Posterior cingulate gyrus (tissue), 11 donors: ENCODE results near the gene GOLGA8F.
"Not testable (repeated sequence)": the region's sequence is repeated elsewhere in the genome, so short reads cannot be mapped to it uniquely, and the experiment has no call there.

Experiments used
- DNase-seq, 10 donors: peaks; one replicate each; pipeline versions ENCODE4 v3.0.0 to v3.0.0-alpha.2; 2020 to 2021; ENCODE audit warnings: mixed read lengths in 3 of 10
- intact Hi-C: fragments of 100-400 bp; cut with DNase I; formaldehyde crosslinking; loops from one replicate; pipeline ENCODE4 v1.15.1; 2023

Gene GOLGA8F, protein sequence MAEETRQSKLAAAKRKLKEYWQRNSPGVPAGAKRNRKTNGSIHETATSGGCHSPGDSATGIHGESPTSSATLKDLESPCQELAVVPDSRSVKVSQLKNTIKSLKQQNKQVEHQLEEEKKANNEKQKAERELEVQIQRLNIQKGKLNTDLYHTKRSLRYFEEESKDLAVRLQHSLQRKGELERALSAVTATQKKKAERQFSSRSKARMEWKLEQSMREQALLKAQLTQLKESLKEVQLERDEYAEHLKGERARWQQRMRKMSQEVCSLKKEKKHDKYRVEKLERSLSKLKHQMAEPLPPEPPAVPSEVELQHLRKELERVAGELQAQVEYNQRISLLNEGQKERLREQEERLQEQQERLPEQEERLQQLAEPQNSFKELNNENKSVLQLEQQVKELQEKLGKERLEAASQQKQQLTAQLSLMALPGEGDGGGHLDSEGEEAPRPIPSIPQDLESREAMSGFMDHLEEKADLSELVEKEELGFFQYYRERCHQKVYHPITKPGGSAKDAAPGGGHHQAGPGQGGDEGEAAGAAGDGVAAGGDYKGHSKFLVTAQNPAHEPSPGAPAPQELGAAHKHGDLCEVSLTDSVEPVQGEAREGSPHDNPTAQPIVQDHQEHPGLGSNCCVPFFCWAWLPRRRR

DNA sequence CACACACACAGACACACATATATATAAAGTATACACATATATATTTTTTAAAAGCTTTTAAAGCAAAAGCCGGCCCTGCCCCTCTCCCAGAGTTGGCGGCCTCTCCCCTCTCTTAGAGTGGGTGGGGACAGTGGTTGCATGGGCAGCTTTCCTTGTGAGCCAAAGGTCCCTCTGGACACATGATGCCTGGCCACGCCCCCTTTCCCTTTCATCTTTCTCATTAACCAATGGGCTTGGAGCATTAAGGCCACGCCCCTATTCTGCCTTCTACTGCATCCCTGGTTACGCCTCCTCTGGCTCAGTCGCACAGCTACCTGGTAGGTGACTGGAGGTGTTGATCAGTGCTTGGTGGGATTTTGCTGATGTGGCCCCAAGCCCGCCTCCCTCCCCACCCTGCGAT lies at the start of gene GOLGA8F:
Gene GOLGA8F (plus strand): TSS at position 301 of the 400 bp plus-strand sequence. CDS start 98 bp downstream, at position 399.
- intact Hi-C loops, DNase-seq: not testable (repeated sequence)

- intact Hi-C loops, DNase-seq: not testable (repeated sequence)
Measured at GRCh38 chr15:28357984-28358383, 20.5 kb upstream of the GOLGA8F start, which contains the start of gene GOLGA6L24. TSS of gene GOLGA6L24 (minus strand) at chr15:28358084. CDS start at chr15:28358023, 61 bp downstream.

GRCh38 chr15:28365502-28365901 lies 13.0 kb upstream of the GOLGA8F start:
- intact Hi-C loops = not testable (repeated sequence)
- peak in 3 of 10 donors; percentile 7 to 46 (median 18) for DNase-seq

DNA sequence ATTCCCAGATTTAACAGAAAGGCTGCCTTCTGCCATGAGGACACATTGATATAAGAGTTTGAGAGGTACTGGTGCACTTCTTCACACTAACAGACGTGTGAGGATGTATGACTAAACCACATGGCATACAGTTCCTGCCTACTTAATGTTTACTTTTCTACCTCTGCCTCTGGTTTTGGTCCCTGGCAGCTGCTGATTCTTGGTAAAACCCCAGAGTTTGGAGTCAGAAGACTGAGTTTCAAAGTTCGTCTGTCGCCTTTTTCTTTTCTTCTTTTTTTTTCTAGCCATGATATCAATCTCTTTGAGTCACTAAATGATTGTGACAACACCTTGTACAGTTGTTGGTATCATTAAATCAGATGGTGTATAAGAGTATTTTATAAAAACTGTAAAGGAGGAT lies 1.6 kb downstream of the GOLGA8F start:
- intact Hi-C loops, DNase-seq: not testable (repeated sequence)

DNA sequence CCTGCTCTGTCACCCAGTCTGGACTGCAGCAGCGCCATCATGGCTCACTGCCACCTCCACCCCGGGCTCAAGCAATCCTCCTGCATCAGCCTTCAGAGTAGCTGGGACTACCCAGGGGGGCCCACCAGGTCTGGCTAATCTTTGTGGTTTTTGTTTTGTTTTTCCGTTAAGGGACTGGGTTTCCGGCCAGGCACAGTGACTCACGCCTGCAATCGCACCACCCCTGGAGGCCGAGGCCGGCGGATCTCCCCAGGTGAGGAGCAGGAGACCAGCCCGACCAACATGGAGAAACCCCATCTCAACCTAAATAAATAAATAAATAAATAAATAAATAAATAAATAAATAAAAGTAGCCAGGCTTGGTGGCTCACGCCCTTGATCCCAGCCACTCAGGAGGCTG lies 17.6 kb downstream of the GOLGA8F start:
- intact Hi-C loops, DNase-seq: not testable (repeated sequence)

GRCh38 chr15:28402774-28403435 lies 24.4 kb downstream of the GOLGA8F start:
- DNase-seq, intact Hi-C loops: not testable (repeated sequence)

- intact Hi-C loops, DNase-seq: not testable (repeated sequence)
Measured at GRCh38 chr15:28420470-28420869, 42.0 kb downstream of the GOLGA8F start.

DNA sequence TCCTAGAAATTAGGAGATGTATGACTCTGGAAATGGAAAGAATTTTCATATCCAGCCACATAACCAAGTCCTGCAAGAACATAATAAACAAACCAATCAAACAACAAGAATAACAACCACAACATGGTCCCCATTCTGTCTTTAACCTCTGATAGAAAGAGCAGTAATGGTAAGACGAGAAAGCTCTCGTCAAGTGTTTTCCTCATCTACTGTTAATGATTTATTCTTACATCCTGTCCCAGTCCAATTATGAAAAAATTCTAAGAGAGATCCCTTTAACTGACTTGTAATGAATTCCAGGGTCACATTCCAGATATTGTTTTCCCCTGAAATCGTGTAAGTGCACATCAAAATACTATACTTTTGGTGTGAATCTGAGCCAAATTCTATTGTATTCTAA lies 57.1 kb downstream of the GOLGA8F start:
- DNase-seq, intact Hi-C loops: not testable (repeated sequence)
